Caco-2 (cell line): ENCODE results near the gene TINAGL1. TPM values are rescaled to one million over a fixed set of nuclear protein-coding genes. Genes with fewer than 3 reads are reported as not detected.

Experiments used
- BruUV-seq: library from RNA; stranded (reverse); fragments of 400-500 nt; replicated peaks from 2 replicates; lab custom pipeline; 2021; lab: Mats Ljungman, UMichigan
- CTCF ChIA-PET: fragments of 300-600 bp; sonication (Branson Sonifier 250); formaldehyde crosslinking; loops from one replicate; lab custom pipeline; 2022; ENCODE audit warnings: antibody characterized with exemption; lab: Charles Lee
- POLR2A ChIA-PET: fragments of 300-600 bp; sonication (Branson Sonifier 250); formaldehyde crosslinking; loops from one replicate; lab custom pipeline; 2022; ENCODE audit warnings: antibody characterized with exemption; lab: Charles Lee
- DNase-seq, 2 experiments: peaks; one replicate each; pipeline versions ENCODE4 v3.0.0 to v3.0.0-alpha.2; 2020 to 2022
- H3K27me3 ChIP-seq: replicated peaks from 2 replicates; pipeline ENCODE4 v1.6.0; 2011; ENCODE audit warnings: low read length; ENCODE audit not compliant: control insufficient read depth, insufficient read depth
- H3K36me3 ChIP-seq: 2 replicates; pipeline ENCODE4 v1.5.1; 2011; ENCODE audit warnings: low read length; ENCODE audit not compliant: control insufficient read depth, insufficient read depth
- H3K4me1 ChIP-seq: fragments of 250-450 bp; sonication (Bioruptor Pico); 2 replicates; pipeline ENCODE4 v1.5.1; 2020; ENCODE audit warnings: mild to moderate bottlenecking
- H3K4me3 ChIP-seq: 2 replicates; pipeline ENCODE4 v1.5.1; 2011; ENCODE audit warnings: low read depth, mild to moderate bottlenecking, control low read depth, low read length
- H3K9me3 ChIP-seq: fragments of 250-450 bp; sonication (Bioruptor Pico); 2 replicates; pipeline ENCODE4 v1.5.1; 2020; ENCODE audit warnings: mild to moderate bottlenecking, moderate library complexity
- H3K27ac Mint-ChIP-seq: one replicate; pipeline ENCODE4 v1.8.0; 2022; ENCODE audit warnings: mixed read lengths; ENCODE audit not compliant: unreplicated experiment
- H3K27me3 Mint-ChIP-seq: one replicate; pipeline ENCODE4 v1.8.0; 2022; ENCODE audit warnings: mixed read lengths; ENCODE audit not compliant: insufficient read depth, unreplicated experiment
- H3K36me3 Mint-ChIP-seq: one replicate; pipeline ENCODE4 v1.8.0; 2022; ENCODE audit warnings: mild to moderate bottlenecking, mixed read lengths; ENCODE audit not compliant: insufficient read depth, unreplicated experiment
- H3K4me1 Mint-ChIP-seq: one replicate; pipeline ENCODE4 v1.8.0; 2022; ENCODE audit warnings: low read depth, mixed read lengths; ENCODE audit not compliant: unreplicated experiment
- H3K4me3 Mint-ChIP-seq: one replicate; pipeline ENCODE4 v1.8.0; 2022; ENCODE audit warnings: mild to moderate bottlenecking, moderate library complexity, mixed read lengths; ENCODE audit not compliant: unreplicated experiment
- H3K9me3 Mint-ChIP-seq: one replicate; pipeline ENCODE4 v1.8.0; 2022; ENCODE audit warnings: mixed read lengths; ENCODE audit not compliant: unreplicated experiment
- intact Hi-C: fragments of 100-400 bp; cut with micrococcal nuclease; formaldehyde crosslinking; loops from one replicate; pipeline ENCODE4 v1.10.0; 2022; ENCODE audit not compliant: unreplicated experiment
- total RNA-seq: library from RNA; stranded (reverse); gene quantifications from 2 replicates; pipeline ENCODE4 v1.2.3, GENCODE V29; 2022
- TF ChIP-seq, protein P1 (sequence below), 2 experiments: fragments of 200-600 bp in 1 of 2; IDR thresholded peaks; 1 replicate in 1 of 2; 2 replicates in 1 of 2; pipeline versions ENCODE4 v1.5.1 to v1.8.0; 2011 to 2022; ENCODE audit warnings: antibody characterized with exemption in 1 of 2, control low read depth in 1 of 2, inconsistent platforms in 1 of 2, low read depth in 1 of 2, low read length in 1 of 2, mild to moderate bottlenecking in 1 of 2, moderate library complexity in 1 of 2; ENCODE audit not compliant: insufficient read depth in 1 of 2, severe bottlenecking in 1 of 2, unreplicated experiment in 1 of 2

TINAGL1 gene
- total RNA-seq, 1 experiment from 2014 or later, result 101 TPM

- no peaks in the 10 kb centered on the region for H3K9me3 Mint-ChIP-seq
- no peaks in the 10 kb centered on the region for H3K4me1 Mint-ChIP-seq
- Histone ChIP-seq H3K36me3 (no peaks in the 10 kb centered on the region), H3K4me1 (0 out of 2 replicates have a peak, but pooled peaks cover 2% of the 10 kb centered on the region), H3K4me3 (no peak overlapping the region), H3K27me3 (no peaks in the 10 kb centered on the region), H3K9me3 (no peaks in the 10 kb centered on the region)
- POLR2A ChIA-PET, result no interaction called here
- H3K4me3 Mint-ChIP-seq, result no peak overlapping the region
- no peak overlapping the region for H3K27ac Mint-ChIP-seq
- CTCF ChIA-PET, result no interaction called here
- TF ChIP-seq, protein P1, sequence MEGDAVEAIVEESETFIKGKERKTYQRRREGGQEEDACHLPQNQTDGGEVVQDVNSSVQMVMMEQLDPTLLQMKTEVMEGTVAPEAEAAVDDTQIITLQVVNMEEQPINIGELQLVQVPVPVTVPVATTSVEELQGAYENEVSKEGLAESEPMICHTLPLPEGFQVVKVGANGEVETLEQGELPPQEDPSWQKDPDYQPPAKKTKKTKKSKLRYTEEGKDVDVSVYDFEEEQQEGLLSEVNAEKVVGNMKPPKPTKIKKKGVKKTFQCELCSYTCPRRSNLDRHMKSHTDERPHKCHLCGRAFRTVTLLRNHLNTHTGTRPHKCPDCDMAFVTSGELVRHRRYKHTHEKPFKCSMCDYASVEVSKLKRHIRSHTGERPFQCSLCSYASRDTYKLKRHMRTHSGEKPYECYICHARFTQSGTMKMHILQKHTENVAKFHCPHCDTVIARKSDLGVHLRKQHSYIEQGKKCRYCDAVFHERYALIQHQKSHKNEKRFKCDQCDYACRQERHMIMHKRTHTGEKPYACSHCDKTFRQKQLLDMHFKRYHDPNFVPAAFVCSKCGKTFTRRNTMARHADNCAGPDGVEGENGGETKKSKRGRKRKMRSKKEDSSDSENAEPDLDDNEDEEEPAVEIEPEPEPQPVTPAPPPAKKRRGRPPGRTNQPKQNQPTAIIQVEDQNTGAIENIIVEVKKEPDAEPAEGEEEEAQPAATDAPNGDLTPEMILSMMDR (IDR thresholded peaks at IDR 0.05; ENCODE audit: insufficient read depth in 1 of 2, low read depth in 1 of 2, low read length in 1 of 2, severe bottlenecking in 1 of 2, unreplicated experiment in 1 of 2), result no peak
- no TSS peak for BruUV-seq
- H3K36me3 Mint-ChIP-seq, result no peaks in the 10 kb centered on the region
- no peaks in the 10 kb centered on the region for H3K27me3 Mint-ChIP-seq
- intact Hi-C loops, result no loop called here
- DNase-seq, result no peak
Measured at GRCh38 chr1:31532173-31532572, 44.1 kb upstream of the TINAGL1 start.

GRCh38 chr1:31535561-31535960, 40.8 kb upstream of the TINAGL1 start:
- DNase-seq, result no peak
- H3K27ac Mint-ChIP-seq, result no peak overlapping the region
- Histone ChIP-seq H3K27me3 (no peaks in the 10 kb centered on the region), H3K4me1 (0 out of 2 replicates have a peak, but pooled peaks cover 8% of the 10 kb centered on the region), H3K36me3 (no peaks in the 10 kb centered on the region), H3K9me3 (no peaks in the 10 kb centered on the region), H3K4me3 (no peak overlapping the region)
- no peaks in the 10 kb centered on the region for H3K9me3 Mint-ChIP-seq
- intact Hi-C loops, result no loop called here
- no TSS peak for BruUV-seq
- no peaks in the 10 kb centered on the region for H3K4me1 Mint-ChIP-seq
- ChIA-PET CTCF (no interaction called here), POLR2A (no interaction called here)
- no peaks in the 10 kb centered on the region for H3K36me3 Mint-ChIP-seq
- TF ChIP-seq, protein P1 (IDR thresholded peaks at IDR 0.05; ENCODE audit: insufficient read depth in 1 of 2, low read depth in 1 of 2, low read length in 1 of 2, severe bottlenecking in 1 of 2, unreplicated experiment in 1 of 2), result no peak
- H3K4me3 Mint-ChIP-seq, result no peak overlapping the region
- H3K27me3 Mint-ChIP-seq, result no peaks in the 10 kb centered on the region

GRCh38 chr1:31539329-31539728, 37.0 kb upstream of the TINAGL1 start:
- DNase-seq, result no peak
- intact Hi-C loops, result no loop called here
- POLR2A ChIA-PET, result interaction anchor here (0.6 kb wide), 1 partner anchor 28 kb away, joined by 3 read pairs; no protein-coding TSS in a partner anchor
- Mint-ChIP-seq H3K4me3 (no peak overlapping the region), H3K27ac (no peak overlapping the region), H3K4me1 (no peaks in the 10 kb centered on the region), H3K9me3 (no peaks in the 10 kb centered on the region), H3K36me3 (no peaks in the 10 kb centered on the region), H3K27me3 (no peaks in the 10 kb centered on the region)
- no peaks in the 10 kb centered on the region for H3K36me3 ChIP-seq
- H3K4me1 ChIP-seq, result 0 out of 2 replicates have a peak, but pooled peaks cover 8% of the 10 kb centered on the region
- TF ChIP-seq, protein P1 (IDR thresholded peaks at IDR 0.05; ENCODE audit: insufficient read depth in 1 of 2, low read depth in 1 of 2, low read length in 1 of 2, severe bottlenecking in 1 of 2, unreplicated experiment in 1 of 2), result no peak
- no peaks in the 10 kb centered on the region for H3K9me3 ChIP-seq
- no TSS peak for BruUV-seq
- CTCF ChIA-PET, result no interaction called here
- H3K4me3 ChIP-seq, result no peak overlapping the region
- no peaks in the 10 kb centered on the region for H3K27me3 ChIP-seq
